NCI-H2107 treated with DMSO at 0.1 percent for 48 hours (cell line): ENCODE measurements around the gene MKLN1.

Source experiments
- DNase-seq: peaks from one replicate; lab custom pipeline; 2025; ENCODE audit not compliant: unreplicated experiment; lab: John Stamatoyannopoulos, UW

The MKLN1 gene

DNA sequence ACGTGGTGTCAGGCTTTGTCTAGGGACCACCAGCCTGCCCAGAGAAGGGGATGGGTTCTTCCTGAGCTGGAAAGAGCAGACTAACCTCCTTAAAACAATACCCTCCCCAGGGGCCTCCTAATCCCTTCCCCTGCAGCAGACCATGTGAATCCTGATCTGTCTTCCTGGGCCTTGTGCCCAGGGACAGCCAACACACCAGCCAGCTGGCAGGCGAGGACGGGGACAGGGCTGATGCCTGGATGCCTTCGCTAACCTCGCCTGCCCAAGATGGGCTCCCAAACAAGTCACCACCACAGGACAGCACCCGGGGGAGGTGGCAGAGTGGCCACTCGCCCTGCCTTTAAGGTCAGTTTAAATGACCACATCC is 211.1 kb downstream of the MKLN1 start:
- DNase-seq: no peak

DNA sequence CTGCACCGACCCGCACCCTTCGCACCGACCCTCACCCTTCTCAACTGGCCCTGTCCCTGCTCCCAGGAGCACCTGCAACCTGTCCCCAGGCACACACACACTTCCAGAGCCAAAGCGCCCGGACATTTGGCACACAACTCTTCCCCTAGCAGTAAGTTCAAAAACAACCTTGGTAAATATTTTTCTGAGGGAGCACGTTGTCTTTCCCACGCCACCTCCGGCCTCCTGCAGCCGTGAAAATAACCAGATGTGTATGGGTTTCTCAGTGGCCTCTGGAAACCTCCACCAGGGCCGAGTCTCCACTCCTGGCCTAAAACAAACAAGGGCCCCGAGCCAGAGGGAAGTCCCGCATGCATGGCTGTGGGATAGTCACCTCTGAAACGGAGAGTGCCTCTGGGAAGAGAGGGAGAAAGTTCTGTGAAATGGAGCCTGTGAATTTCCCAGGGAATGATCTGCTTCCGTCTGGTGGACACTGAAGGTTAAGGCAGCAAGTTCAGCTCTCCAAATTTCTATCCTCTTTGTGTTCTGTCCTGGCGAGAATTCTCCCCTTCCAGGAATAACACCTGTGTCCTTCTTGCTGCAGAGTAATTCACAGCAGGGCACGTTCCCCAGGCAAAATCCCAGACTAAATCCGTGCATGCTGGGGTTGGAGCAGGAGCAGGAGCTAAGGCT is 213.0 kb downstream of the MKLN1 start:
- DNase-seq: no peak

DNA sequence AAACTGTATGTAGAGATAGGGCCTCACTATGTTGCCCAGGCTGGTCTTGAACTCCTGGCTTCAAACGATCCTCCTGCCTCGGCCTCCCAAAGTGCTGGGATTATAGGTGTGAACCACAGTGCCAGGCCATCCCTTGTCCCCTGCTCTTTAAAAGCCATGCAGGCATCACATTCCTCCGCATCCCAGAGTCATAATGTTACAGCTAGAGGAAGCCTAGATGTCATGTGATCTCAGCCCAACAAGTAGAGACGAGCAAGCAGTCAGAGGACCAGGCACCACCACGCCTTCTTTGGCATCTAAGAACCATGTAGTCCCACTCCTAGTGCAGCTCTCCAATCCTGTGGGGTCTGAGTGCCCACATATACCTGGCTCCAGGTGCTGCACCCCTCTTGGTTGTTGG is 215.6 kb downstream of the MKLN1 start:
- DNase-seq: no peak

DNA sequence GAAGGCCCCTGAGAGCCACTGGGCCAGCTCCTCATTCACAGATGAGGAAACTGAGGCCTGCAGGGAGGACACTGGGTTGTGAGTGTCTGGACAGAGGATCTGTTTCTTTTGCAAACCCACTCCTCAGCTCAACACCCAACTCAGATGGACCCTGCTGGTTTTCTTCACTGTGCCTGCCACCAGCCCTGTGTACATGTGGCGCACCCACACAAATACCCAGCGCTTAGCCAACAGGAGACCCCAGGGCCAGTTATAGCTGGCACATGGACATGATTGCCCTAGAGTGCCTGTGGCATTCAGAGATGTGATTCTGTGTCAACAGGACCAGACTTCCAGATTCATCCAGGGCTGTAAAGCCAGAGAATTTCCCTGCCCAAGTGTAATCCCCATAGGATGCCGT is 216.3 kb downstream of the MKLN1 start:
- DNase-seq: no peak

DNA sequence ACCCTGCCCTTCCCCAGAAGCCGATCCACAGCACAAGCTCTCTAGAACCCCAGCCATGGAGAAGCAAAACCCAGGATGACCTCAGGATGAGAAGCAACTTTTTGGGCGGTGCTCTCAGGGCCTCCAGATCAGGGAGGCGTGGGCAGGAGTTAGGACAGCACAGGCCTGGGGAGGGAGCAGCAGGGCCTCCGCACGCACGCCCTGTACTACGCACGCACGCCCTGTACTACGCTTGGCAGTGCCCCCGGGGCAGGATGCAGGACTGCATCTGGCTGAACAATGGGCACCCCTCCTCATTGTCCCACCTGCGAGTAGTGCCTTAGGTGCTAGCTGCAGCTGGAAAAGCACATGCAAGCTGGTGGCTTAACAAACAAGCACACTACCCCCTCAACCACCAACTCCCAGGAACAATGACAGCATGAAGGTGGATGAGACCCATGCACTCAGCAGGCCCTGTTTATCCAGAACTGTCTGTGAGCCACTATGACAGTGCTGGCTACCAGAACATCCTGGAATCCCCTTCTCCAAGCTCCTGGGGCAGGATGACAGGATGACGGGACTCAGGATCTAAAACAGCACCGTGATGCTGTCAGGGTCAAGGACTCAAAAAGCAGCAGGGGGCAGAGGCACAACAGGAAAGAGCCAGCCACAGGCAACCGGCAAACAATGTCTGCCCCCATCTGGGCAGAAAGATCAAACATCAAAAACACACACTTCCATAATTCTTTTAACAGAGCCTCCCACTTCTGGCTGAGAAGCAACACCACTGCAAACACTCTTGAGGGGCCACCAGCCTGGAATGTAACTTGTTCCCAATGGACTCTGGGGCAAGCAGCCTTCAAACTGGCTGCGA is 217.0 kb downstream of the MKLN1 start:
- no peak for DNase-seq

DNA sequence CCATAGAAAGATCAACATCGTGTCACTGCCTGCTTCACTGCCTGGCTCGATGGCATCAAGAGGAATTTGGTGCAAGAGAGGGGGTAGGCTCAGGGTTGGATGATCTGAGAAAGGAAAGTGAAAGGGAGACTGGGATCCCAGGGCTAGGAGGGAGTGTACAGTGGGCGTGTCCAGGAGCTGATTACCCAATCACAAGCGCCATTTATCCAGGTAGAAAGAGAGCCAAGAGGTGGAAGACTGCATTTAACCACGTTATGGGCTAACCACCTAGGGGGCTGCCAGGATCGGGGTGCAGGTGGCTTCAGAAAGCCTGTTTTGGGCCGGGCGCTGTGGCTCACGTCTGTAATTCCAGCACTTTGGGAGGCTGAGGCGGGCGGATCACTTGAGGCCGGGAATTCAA is 218.4 kb downstream of the MKLN1 start:
- DNase-seq: no peak
